ENCODE measurements around the gene DBP.
"Not testable (repeated sequence)": the region's sequence is repeated elsewhere in the genome, so short reads cannot be mapped to it uniquely, and the experiment has no call there.

Gene DBP

DNA sequence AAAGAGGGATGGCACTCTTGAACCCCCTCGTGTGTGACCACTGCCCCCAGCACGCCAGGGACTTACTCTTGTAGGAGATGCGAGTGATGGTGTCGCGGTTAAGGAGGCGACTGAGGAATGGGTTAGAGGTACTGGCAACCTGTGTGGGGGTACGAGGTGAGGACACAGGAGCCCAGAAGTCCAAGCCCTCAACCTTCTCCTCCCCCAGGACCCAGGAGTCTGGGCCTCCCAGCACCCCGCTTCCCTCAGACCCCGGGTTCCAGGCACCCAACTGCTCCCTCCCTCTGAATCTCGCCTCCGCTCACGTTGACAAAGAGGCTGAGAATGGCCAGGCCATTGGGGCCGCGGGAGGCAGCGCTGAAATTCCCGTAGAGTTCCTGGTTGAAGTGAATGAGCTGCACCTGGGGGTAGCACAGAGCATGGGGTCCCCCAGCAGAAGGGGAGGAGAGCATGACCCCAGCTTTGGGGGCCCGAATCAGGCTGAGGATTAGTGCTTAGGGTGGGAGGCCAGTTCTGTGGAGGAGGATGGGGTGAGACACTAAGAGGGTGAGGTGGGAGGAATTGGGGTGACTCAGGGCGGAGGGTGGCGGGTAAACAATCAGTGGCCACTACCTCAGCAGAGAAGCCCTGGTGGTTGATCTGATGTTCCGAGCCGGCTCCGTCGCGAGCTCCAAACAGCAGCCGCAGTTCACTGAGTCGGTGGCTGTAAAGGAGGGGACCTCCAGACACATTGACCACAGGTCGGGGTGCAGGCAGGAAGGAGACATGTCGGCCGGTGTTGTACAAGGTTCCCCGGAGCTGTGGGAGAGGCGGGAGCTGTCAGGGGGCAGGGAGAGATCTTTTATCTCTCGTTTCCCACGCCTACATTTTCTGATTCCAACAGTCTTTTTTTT, 2.5 kb upstream of the DBP start:
- DNase-seq (ENCODE audit: low read depth): no peak

DNA sequence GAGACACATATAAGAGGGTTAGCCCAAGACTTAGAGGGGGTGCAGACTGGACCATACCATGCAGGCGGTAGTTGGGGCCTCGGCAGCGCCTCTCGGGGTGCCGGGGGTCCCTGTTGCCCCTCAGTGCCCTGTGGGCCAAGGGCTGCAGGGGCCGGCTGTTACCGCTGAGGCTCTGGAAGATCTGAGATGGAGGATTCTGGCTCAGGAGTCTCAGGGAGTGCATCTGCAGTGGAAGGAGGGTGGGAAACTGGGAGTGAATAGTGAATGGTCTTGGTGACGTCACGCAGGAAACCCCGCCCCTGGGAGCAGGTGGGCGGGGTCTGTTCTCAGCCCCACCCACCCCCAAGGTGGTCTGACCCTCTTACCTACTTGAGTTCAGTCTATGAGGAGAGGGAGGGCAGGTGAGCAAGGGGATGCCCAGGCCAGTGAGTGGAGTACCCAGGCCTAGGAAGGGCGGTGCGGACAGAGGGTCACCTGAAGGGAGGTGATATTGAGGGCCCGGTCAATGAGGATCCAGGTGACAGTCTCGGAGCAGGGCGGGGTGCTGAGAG, 1.7 kb upstream of the DBP start:
- no peak for DNase-seq (ENCODE audit: low read depth)

DNA sequence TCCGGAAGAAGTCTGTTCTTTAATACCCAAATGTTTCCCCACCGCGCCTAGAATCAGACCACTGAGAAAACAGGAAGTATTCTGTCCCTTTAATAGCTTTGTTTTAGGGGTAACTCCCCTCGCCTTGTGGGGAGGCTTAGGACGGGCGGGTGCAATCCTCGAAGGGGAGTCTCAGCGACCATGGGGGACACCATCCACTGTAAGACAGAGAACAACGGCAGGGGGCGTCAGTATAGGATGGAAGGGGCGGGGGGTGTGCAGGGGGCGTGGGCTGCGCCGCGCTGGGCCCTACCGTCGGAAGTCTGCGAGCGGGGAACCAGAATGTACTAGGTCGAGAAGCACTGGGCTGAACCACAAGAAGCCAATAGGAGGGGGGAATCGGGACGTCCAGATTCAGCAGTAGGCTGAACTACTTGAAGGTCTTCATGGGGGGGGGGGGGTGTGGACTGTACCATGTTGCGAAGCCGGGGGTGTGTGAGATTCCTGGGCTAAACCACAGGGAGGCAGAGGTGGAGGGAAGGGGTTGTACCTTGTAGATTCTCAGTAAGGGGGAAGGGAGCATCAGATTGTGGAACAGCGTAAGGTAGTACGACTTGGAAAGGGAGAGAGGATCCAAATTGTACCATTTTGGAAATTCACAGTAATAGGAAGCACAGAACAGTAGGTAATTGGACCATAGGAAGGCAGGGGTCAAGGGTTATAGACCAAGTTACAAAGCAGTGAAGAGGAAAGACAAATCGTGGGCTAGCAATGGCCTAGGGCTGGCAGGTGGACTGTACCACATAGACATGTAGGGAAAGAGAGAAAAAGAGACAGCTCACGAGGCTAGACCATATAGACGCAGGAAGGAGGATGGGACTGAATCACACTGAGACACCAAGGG, 1.0 kb upstream of the DBP start:
- peak; percentile 94 for DNase-seq (ENCODE audit: low read depth)

GRCh38 chr19:48637449-48637947, 319 bp upstream of the DBP start:
- peak; percentile 98 for DNase-seq (ENCODE audit: low read depth)

GRCh38 chr19:48635966-48636858, 967 bp downstream of the DBP start:
- no peak for DNase-seq (ENCODE audit: low read depth)

DNA sequence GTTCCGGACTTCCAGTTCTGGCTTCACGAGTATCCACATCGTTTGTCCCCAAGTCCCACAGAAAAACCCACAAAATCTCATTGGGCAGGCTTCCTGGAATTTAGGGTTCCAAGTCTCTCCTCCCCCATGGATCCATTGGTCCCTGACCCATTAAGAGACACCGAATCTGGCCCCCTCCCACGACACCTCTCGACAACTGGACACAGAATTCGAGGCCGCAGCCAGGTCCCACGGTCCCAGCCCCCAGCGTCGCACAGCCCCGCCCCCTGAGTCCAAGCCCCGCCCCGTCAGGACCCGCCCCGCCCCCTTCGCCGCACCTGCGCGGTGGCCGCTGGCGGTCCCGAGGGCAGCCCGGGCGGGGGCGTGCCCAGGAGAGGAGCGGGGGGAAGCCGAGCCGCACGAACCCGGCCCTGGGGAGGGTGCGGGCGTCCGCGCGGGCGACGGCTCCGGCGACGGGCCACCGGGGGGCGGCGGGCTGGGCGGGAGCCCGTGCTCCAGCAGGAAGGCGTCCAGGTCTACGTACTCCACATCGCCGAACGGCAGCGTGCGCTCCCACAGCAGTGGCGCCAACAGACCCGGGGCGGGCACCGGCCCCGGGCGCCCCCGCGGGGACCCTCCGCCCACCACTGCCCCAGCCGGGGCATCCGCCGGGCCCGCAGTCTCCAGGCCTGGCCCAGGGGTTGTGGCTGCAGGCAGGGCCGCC, 1.8 kb downstream of the DBP start:
- DNase-seq (ENCODE audit: low read depth): no peak

DNA sequence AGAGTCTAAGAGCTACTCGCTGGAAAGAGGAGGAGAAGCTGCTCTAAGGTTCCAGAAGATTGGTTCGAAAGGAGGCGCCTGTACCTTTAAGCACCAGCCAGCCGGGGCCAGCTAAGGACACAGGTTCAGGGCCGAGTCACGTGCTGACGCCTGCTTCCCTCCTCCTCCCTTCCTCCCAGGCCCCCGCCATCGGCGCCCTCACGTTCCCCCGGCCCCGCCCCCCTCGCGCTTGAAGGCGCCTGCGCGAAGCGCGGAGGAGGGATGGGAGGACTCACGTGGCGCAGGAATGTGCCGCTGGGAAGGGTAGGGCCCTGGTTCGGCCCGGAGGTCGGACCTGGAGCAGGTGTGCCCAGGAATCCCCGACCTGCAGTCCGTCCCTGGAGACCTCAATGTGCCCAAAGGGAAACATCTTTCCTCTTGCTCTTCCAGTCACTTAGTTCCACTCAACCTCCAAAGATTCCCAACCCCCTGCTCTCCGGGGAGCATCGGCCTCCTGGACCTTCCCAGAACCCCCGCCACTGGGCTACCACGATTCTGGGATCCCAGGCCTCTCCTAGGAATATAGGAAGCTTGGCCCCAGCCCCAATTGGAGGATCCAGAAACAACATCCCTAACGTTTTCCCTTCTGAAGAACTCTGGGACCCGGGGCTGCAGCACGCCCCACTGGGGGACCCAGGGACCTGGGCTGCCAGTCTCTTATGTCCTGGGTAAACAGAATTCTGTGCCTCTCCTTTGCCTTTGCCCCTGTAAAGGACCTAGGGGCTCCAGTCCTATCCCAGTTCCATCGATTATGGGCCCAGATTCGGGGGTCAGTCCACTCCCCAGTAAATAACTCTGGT, 2.5 kb downstream of the DBP start:
- DNase-seq (ENCODE audit: low read depth): peak; percentile 95

DNA sequence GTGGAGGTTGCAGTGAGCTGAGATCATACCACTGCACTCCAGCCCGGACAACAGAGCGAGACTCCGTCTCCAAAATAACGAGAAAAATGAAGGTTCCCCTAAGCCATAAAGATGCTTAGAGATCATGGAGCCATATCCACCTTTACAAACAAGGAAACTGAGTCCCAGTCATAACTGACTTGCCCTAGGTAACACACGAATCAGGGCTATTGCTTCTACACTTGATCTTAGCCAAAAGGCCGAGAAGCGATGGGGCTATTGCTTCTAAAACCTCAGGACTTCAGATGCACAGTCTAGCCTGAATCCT, 3.2 kb downstream of the DBP start:
- no peak for DNase-seq (ENCODE audit: low read depth)

DNA sequence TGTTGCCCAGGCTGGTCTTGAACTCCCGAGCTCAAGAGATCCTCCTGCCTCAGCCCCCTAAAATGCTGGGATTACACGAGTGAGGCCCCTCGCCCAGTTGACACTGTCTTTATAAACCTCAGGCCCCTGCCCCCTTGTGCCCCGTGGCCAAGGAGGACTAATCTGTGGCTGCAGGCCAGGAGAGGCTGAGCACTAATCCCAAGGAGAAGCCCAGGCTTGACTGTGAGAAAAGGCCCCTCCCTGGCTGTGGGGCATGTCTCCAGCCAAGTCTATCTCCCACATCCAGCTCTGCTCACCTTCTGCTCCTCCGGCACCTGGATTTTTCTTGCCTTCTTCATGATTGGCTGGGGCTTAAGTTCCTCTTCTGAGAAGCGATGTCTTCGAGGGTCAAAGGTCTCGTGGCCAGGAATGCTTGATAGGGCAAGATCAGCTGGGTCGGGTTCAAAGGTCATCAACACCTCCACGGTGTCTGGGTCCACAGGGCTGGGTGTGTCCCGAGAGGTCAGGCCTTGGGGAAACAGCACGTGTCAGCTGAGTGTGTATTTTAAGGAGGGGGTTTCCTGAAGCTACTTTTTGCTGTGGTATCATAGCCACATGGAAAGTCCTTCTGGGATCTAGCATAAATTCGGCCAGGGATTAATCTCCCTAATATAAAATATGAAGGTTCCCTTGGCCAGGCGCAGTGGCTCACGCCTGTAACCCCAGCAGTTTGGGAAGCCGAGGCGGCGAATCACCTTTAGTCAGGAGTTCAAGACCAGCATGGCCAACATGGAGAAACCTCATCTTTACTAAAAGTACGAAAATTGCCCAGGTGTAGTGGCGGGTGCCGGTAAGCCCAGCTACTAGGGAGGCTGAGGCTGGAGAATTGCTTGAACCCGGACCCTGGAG, 3.8 kb downstream of the DBP start:
- DNase-seq (ENCODE audit: low read depth): no peak

GRCh38 chr19:48632692-48633147, 4.5 kb downstream of the DBP start:
- no peak for DNase-seq (ENCODE audit: low read depth)

DNA sequence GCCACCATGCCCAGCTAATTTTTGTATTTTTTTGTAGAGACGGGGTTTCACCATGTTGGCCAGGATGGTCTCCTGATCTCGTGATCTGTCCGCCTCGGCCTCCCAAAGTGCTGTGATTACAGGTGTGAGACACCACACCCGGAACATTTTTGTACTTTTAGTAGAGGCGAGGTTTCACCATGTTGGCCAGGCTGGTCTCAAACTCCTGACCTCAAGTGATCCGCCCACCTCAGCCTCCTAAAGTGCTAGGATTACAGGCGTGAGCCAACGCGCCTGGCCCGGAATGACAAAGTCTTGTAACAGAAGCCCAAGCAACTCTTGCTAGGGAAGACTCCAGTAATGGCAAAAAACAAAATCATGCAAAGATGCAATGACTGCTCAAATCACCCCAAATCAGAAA, 4.9 kb downstream of the DBP start:
- not testable (repeated sequence) for DNase-seq (ENCODE audit: low read depth)

GRCh38 chr19:48631225-48631624, 6.0 kb downstream of the DBP start:
- no peak for DNase-seq (ENCODE audit: low read depth)

DNA sequence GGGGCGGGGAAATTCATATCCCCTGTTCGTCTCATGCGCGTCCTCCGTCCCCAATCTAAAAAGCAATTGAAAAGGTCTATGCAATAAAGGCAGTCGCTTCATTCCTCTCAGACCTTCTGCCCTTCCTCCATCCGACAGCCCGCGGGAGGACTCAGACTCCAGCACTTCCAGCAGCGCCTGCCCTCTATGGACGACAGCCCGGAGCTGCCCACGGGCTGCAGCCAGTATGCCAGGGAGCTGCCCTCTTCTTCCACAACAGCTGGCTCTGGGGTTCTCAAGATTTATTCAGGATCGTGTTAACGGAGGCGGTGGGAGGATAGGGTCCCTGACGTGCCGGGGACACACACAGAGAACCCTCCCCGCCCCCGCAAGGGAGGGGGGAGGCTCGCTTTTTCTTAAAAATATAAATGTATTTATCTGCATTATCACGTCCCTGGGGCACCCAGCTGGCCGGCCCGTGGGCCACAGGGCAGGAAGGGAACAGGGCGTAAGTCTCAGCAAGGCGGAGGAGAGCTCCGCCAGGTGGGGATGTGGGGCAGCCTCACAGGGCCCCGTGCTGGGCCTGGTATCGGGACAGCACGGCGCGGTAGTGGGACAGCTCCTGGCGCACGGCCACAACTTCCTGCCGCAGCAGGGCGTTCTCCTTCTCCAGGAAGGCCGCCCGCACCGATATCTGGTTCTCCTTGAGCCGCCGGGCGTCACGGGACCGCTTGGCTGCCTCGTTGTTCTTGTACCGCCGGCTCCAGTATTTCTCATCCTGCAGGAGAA, 6.7 kb downstream of the DBP start:
- peak; percentile 47 for DNase-seq (ENCODE audit: low read depth)

DNA sequence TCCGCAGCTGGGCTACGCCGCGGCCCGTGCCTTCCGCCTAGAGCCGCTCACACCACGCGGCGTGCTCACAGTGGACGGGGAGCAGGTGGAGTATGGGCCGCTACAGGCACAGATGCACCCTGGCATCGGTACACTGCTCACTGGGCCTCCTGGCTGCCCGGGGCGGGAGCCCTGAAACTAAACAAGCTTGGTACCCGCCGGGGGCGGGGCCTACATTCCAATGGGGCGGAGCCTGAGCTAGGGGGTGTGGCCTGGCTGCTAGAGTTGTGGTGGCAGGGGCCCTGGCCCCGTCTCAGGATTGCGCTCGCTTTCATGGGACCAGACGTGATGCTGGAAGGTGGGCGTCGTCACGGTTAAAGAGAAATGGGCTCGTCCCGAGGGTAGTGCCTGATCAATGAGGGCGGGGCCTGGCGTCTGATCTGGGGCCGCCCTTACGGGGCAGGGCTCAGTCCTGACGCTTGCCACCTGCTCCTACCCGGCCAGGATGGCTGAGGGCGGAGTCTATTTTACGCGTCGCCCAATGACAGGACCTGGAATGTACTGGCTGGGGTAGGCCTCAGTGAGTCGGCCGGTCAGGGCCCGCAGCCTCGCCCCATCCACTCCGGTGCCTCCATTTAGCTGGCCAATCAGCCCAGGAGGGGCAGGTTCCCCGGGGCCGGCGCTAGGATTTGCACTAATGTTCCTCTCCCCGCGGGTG, 7.4 kb downstream of the DBP start:
- no peak for DNase-seq (ENCODE audit: low read depth)

DNA sequence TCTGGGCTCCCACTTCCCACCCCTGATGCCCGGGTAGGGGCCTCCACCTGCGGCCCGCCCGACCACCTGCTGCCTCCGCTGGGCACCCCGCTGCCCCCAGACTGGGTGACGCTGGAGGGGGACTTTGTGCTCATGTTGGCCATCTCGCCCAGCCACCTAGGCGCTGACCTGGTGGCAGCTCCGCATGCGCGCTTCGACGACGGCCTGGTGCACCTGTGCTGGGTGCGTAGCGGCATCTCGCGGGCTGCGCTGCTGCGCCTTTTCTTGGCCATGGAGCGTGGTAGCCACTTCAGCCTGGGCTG, 7.9 kb downstream of the DBP start:
- DNase-seq (ENCODE audit: low read depth): no peak

DNA sequence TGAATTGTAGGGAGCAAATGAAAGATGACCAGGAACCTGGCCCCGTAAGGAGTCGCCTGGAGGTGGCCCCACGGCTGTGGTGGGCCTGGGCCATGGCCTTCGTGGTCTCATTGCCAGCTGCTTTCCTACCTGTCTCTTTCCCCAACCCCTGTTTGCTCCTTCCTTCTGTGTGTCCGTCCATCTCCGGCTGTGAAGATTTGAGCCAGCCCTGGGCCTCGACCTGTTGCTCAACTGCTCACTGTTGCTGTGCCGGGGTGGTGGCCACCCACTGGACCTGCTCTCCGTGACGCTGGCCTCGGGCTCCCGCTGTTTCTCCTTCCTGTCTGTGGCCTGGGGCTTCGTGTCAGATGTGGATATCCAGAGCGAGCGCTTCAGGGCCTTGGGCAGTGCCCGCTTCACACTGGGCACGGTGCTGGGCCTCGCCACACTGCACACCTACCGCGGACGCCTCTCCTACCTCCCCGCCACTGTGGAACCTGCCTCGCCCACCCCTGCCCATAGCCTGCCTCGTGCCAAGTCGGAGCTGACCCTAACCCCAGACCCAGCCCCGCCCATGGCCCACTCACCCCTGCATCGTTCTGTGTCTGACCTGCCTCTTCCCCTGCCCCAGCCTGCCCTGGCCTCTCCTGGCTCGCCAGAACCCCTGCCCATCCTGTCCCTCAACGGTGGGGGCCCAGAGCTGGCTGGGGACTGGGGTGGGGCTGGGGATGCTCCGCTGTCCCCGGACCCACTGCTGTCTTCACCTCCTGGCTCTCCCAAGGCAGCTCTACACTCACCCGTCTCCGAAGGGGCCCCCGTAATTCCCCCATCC, 8.5 kb downstream of the DBP start:
- no peak for DNase-seq (ENCODE audit: low read depth)

- DNase-seq (ENCODE audit: low read depth): no peak
Measured at GRCh38 chr19:48627865-48628314, 9.3 kb downstream of the DBP start.

Data from fibroblast of gingiva (primary cell).